ENCODE measurements around the gene PPIP5K1.
"Not testable (repeated sequence)": the region's sequence is repeated elsewhere in the genome, so short reads cannot be mapped to it uniquely, and the experiment has no call there.

Gene PPIP5K1

DNA sequence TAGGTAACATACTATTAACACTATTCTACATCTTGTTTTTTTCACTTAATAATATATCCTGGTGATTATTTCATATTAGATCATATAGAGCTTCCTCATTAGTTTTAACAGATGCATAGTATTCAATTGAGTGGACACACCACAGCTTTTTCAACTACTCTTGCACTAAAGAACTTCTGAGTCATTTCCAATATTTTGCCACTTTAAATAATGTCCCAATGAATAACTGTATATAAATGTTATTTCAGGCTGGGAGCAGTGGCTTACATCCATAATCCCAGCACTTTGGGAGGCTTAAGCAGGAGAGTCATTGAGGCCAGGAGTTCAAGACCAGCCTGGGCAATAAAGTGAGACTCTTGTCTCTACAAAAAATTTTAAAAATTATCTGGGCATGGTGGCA lies 45.7 kb downstream of the PPIP5K1 start:
- no peak for DNase-seq

DNA sequence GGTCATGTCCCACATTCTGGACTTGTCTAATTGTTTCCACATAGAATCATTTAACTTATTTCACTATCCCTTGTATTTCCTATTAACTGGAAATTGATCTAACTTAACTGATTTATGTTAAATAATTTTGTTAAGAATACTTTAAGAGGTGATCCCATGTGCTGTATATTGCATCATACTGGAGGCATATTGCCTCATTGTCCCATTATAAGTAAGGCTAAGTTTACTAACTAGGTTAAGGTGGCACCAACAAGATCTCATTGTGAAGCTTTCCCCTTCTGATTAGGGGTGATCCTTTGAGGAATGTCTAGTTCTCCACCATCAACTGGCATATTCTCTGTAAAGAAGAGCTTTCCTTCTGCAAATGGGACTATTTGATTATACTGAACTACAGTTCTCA lies 48.2 kb downstream of the PPIP5K1 start:
- DNase-seq = no peak

DNA sequence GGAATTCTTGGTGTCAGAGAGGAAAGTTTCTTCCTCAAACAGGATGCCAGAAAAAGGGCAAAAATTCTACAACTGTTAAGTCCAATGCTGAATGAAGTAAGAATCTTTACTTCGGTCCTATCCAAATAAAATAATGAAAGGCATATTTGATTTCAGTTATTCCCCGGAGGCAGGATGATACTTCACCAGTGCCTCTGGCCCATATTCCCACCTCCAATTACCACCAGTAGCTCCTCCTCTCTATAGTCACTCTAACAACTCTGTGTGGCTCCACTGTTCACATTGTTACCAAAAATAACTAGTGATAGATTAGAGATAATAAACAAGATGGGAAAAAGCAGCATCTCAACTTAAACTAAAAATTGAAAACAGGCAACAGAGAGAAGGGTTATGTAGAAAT lies 51.9 kb downstream of the PPIP5K1 start:
- no peak for DNase-seq

DNA sequence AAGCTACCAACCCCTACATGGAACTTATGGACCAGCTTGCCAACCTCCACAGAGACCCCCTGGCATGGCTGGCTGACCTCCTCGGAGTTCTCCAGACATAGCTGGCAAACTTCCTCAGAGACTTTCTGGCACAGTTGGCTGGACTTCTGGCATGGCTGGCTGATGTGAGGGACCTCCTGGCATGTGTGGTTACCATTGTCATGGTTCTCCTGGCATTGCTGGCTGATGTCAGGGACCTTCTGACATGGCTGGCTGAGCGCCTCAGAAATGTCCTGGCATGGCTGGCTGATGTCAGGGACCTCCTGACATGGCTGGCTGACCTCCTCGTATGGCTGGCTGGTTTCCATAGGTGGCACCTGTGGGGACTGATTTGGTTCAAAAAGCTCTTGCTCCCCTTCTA lies 55.1 kb downstream of the PPIP5K1 start:
- no peak for DNase-seq

DNA sequence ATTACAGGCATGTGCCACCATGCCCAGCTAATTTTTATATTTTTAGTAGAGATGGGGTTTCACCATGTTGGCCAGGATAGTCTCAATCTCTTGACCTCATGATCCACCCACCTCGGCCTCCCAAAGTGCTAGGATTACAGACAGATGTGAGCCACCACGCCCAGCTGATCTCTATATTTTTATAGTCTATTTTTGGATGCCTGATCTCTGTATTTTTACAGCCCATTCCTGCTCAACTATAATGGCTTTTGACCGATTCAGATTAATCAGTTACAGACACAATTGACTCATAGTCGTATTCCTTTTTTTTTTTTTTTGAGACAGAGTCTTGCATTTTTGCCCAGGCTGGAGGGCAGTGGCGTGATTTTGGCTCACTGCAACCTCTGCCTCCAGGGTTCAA lies 57.2 kb downstream of the PPIP5K1 start:
- not testable (repeated sequence) for DNase-seq

DNA sequence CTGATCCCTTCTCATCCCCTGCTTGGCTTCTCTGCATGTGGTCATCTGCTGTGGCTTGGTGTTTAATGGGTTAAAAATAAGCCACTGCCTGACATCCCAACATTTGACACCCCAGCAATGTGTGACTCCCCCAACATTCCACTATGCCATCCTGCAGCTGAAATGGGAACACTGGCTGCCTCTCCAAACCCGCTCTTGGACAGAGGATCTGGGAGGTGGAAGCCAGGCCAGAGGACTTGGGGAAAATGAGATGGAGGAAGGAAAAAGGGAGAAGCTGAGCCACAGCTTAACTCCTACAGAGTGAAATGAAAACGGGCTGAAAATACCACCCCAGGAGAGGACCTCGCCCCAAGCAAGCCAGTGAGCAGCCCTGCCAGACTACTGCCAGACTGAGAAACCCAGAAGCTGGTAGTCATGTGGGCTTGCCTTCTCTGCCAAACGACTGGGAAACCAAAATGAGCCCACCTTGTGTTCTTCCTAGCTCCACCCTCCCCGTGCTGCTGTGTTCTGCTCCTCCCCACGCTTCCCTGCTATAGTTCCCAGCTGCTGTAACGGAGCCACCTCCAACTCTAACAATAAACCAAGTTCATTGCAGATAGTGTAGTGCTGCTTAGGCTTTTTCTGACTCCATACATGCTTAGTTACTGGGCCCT lies 58.9 kb downstream of the PPIP5K1 start:
- DNase-seq = no peak

DNA sequence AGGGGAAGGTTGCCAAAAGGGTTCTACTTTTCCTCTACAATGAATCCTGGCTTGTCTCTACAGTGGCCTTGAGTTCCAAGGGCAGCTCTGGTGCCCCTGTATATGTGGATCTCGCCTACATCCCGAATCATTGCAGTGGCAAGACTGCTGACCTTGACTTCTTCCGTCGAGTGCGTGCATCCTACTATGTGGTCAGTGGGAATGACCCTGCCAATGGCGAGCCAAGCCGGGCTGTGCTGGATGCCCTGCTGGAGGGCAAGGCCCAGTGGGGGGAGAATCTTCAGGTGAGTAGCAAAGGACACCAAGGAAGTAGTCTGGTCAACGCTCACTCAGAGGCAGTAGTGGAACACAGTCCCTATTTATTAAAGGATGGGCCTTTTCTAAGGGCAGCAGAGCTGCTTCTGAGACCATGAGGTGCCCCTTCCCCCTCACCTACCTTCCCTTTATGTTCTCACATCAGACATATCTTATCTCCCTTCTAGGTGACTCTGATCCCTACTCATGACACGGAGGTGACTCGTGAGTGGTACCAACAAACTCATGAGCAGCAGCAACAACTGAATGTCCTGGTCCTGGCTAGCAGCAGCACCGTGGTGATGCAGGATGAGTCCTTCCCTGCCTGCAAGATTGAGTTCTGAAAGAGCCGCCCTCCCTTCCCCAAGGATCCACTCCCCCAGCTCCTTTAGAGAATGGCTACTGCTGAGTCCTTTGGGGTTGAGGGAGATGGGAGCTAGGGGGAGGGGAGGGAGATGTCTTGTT lies 60.2 kb downstream of the PPIP5K1 start:
- DNase-seq = no peak

DNA sequence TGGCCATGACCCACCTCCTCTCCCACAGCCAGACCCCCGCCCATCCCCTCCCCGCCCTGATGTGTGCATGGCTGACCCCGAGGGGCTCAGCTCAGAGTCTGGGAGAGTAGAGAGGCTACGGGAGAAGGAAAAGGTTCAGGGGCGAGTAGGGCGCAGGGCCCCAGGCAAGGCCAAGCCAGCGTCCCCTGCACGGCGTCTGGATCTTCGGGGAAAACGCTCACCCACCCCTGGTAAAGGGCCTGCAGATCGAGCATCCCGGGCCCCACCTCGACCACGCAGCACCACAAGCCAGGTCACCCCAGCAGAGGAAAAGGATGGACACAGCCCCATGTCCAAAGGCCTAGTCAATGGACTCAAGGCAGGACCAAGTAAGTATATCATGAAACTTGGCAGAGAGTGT lies 60.9 kb downstream of the PPIP5K1 start:
- no peak for DNase-seq

DNA sequence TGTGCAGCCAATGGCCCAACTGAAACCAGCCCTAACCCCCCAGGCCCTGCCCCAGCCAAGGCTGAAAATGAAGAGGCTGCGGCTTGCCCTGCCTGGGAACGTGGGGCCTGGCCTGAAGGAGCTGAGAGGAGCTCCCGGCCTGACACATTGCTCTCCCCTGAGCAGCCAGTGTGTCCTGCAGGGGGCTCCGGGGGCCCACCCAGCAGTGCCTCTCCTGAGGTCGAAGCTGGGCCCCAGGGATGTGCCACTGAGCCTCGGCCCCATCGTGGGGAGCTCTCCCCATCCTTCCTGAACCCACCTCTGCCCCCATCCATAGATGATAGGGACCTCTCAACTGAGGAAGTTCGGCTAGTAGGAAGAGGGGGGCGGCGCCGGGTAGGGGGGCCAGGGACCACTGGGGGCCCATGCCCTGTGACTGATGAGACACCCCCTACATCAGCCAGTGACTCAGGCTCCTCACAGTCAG lies 61.4 kb downstream of the PPIP5K1 start:
- no peak for DNase-seq

DNA sequence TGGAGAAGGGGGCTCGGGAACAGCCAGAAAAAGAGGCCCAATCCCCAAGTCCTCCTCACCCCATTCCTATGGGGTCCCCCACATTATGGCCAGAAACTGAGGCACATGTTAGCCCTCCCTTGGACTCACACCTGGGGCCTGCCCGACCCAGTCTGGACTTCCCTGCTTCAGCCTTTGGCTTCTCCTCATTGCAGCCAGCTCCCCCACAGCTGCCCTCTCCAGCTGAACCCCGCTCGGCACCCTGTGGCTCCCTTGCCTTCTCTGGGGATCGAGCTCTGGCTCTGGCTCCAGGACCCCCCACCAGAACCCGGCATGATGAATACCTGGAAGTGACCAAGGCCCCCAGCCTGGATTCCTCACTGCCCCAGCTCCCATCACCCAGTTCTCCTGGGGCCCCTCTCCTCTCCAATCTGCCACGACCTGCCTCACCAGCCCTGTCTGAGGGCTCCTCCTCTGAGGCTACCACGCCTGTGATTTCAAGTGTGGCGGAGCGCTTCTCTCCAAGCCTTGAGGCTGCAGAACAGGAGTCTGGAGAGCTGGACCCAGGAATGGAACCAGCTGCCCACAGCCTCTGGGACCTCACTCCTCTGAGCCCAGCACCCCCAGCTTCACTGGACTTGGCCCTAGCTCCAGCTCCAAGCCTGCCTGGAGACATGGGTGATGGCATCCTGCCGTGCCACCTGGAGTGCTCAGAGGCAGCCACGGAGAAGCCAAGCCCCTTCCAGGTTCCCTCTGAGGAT lies 62.0 kb downstream of the PPIP5K1 start:
- DNase-seq = no peak

DNA sequence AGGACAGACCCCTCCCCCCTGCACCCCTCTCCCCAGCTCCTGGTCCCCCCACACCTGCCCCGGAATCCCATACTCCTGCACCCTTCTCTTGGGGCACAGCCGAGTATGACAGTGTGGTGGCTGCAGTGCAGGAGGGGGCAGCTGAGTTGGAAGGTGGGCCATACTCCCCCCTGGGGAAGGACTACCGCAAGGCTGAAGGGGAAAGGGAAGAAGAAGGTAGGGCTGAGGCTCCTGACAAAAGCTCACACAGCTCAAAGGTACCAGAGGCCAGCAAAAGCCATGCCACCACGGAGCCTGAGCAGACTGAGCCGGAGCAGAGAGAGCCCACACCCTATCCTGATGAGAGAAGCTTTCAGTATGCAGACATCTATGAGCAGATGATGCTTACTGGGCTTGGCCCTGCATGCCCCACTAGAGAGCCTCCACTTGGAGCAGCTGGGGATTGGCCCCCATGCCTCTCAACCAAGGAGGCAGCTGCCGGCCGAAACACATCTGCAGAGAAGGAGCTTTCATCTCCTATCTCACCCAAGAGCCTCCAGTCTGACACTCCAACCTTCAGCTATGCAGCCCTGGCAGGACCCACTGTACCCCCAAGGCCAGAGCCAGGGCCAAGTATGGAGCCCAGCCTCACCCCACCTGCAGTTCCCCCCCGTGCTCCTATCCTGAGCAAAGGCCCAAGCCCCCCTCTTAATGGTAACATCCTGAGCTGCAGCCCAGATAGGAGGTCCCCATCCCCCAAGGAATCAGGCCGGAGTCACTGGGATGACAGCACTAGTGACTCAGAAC lies 62.8 kb downstream of the PPIP5K1 start:
- DNase-seq = no peak

DNA sequence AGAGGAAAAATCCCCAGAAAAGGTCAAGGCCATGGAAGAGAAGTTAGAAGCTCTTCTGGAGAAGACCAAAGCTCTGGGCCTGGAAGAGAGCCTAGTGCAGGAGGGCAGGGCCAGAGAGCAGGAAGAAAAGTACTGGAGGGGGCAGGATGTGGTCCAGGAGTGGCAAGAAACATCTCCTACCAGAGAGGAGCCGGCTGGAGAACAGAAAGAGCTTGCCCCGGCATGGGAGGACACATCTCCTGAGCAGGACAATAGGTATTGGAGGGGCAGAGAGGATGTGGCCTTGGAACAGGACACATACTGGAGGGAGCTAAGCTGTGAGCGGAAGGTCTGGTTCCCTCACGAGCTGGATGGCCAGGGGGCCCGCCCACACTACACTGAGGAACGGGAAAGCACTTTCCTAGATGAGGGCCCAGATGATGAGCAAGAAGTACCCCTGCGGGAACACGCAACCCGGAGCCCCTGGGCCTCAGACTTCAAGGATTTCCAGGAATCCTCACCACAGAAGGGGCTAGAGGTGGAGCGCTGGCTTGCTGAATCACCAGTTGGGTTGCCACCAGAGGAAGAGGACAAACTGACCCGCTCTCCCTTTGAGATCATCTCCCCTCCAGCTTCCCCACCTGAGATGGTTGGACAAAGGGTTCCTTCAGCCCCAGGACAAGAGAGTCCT lies 63.6 kb downstream of the PPIP5K1 start:
- DNase-seq = no peak

DNA sequence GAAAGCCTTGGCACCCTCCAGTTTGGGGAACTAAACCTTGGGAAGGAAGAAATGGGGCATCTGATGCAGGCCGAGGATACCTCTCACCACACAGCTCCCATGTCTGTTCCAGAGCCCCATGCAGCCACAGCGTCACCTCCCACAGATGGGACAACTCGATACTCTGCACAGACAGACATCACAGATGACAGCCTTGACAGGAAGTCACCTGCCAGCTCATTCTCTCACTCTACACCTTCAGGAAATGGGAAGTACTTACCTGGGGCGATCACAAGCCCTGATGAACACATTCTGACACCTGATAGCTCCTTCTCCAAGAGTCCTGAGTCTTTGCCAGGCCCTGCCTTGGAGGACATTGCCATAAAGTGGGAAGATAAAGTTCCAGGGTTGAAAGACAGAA lies 64.9 kb downstream of the PPIP5K1 start:
- no peak for DNase-seq

DNA sequence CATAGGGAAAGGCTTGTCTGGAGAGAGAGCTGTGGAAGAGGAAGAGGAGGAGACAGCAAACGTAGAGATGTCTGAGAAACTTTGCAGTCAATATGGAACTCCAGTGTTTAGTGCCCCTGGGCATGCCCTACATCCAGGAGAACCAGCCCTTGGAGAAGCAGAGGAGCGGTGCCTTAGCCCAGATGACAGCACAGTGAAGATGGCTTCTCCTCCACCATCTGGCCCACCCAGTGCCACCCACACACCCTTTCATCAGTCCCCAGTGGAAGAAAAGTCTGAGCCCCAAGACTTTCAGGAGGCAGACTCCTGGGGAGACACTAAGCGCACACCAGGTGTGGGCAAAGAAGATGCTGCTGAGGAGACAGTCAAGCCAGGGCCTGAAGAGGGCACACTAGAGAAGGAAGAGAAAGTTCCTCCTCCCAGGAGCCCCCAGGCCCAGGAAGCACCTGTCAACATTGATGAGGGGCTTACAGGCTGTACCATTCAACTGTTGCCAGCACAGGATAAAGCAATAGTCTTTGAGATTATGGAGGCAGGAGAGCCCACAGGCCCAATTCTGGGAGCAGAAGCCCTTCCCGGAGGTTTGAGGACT lies 65.7 kb downstream of the PPIP5K1 start:
- no peak for DNase-seq

DNA sequence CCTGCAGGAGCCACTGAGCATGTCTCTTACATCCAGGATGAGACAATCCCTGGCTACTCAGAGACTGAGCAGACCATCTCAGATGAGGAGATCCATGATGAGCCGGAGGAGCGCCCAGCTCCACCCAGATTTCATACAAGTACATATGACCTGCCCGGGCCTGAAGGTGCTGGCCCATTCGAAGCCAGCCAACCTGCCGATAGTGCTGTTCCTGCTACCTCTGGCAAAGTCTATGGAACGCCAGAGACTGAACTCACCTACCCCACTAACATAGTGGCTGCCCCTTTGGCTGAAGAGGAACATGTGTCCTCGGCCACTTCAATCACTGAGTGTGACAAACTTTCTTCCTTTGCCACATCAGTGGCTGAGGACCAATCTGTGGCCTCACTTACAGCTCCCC lies 66.4 kb downstream of the PPIP5K1 start:
- DNase-seq = no peak

DNA sequence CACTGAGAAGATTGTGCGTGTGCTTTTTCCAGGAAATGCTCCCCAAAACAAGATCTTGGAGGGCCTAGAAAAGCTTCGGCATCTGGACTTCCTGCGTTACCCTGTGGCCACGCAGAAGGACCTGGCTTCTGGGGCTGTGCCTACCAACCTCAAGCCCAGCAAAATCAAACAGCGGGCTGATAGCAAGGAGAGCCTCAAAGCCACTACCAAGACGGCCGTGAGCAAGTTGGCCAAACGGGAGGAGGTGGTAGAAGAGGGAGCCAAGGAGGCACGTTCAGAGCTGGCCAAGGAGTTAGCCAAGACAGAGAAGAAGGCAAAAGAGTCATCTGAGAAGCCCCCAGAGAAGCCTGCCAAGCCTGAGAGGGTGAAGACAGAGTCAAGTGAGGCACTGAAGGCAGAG lies 67.8 kb downstream of the PPIP5K1 start:
- DNase-seq = no peak

DNA sequence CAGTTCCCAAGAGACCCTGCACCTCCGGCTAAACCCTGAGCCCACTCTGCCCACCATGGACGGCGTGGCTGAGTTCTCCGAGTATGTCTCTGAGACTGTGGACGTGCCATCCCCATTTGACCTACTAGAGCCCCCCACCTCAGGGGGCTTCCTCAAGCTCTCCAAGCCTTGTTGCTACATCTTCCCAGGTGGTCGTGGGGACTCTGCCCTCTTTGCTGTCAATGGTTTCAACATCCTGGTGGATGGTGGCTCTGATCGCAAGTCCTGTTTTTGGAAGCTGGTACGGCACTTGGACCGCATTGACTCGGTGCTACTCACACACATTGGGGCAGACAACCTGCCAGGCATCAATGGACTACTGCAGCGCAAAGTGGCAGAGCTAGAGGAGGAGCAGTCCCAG lies 68.6 kb downstream of the PPIP5K1 start:
- DNase-seq = no peak

DNA sequence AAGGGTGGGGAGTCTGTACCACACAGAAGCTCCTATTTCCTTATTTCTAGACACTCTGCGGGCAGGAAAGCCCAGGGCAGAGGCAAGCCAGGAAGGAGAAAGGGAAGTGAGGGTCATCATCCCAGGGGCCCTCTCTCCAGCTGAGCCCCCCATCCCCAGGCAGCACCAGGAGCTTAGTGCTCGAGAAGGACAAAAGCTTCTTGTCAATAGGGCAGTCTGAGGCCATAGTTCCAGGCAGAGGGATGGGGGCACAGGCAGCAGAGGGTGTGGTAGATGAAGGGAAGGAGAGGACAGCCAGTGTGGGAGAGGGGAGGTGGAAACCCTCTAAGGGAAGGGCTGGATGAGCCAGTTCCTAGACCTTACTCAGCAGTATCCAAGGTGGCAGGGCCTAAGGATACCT lies 69.9 kb downstream of the PPIP5K1 start:
- no peak for DNase-seq

DNA sequence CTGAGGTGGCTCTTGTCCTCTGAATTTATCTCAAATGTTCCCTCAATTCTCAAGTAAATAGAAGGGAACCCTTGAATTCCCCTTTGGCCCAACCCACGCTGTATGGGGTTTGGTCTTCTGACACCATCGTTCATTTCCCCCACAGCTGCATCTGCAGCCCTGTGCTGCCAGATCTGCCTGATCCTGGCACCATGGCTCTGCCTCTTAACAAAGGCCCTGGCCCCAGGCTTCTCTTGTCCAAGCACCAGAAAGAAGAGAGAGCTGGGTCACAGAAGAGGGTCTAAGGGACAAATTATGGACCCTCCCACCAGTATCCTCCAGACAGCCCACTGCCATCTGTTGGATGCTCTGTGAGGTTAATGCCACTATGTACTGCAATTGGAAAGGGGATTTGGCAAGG lies 70.8 kb downstream of the PPIP5K1 start:
- DNase-seq = no peak

DNA sequence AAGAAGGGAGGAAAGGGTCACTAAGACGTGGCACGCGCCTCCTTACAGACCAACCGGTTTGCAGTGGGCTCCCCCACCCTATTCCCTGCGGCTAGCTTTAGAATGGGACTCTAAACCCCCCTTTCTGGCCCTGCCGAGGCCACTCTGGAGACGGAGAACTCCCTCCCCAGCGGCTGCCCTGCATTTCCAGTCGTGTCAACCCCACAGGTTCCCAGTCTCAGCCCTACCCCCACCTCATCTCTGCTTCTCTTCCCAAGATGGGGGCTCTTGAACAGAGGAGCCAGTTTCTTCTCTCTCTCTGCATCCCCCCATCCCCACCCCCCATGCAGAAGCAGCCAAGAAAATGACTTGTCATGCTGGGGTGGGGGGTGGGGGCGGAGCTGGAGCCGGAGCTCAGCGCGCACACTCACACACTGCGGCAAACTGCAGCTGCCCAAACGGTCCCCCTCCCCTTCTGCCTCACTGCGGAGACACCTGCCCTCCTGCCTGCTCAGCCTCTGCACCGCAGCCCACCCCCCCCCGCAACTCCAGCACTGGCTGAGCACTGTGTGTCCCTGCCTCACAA lies 71.7 kb downstream of the PPIP5K1 start:
- DNase-seq = peak; percentile 80

DNA sequence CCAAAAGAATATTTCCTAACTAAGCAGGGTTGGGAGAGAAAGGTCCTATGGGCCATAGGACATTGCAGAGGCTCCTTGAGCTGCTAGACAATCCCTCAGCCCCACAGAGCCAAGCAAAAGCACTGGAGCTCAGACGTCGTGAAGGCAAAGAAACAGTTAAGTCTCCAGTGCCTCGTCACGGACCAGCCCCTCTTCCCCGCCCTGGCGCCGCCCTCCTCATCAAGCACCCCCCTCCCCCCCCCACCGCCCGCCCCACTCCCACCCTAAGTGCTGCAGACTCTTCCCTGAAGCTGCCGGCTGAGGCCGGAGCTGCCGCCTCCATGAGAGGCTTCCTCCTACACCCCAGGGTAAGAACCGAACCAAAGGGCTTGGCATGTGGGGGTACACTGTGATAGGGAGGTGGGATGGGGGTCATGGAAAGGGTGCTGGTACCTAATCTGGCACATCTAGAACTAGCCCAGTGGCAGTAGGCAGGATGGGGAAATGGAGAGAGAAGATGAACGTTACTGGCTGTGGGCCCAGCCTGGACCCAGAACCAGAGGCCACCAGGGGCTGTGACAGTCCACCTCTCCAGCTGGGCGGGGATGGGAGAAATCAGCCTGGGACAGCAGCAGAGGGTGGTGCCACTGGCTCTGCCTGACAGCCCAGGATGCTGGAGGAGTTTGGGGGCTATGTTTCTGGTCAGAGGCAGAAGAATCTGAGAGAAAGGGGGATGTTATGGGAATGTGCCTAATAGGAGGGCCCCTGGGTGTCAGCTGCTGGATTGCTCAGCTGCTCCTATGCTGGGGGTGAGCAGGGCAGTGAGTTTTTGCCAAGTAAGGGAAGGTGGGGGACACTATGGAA lies 72.4 kb downstream of the PPIP5K1 start, which contains the start of gene MAP1A:
TSS of gene MAP1A (plus strand) at position 255 of the 843 bp plus-strand sequence. CDS start 3,866 bp downstream, outside the sequence.
- DNase-seq = peak; percentile 91

All from right hindlimb (tissue), 1 donor.